OCI-LY3 (cell line): ENCODE results near the gene ABL2.

Experiments used
- CTCF ChIP-seq: fragments of 200-600, 300-600 bp; sonication (generic); IDR thresholded peaks from 2 replicates; pipeline ENCODE4 v1.5.1; 2014; ENCODE audit warnings: antibody characterized with exemption, low read length, low read depth
- EZH2phosphoT487 ChIP-seq: fragments of 200-600 bp; shearing (Covaris generic); IDR thresholded peaks from 2 replicates; pipeline ENCODE4 v1.6.1; 2018; ENCODE audit warnings: antibody characterized with exemption, mixed run types, low read depth

GRCh38 chr1:179151908-179152682, 77.4 kb downstream of the ABL2 start:
- no peak for TF ChIP-seq CTCF
- no peak for TF ChIP-seq EZH2phosphoT487
